NCI-H2171 treated with DMSO at 0.1 percent for 48 hours (cell line): ENCODE measurements around the gene CD52.

Source experiments
- DNase-seq: peaks from one replicate; lab custom pipeline; 2025; lab: John Stamatoyannopoulos, UW

The CD52 gene

GRCh38 chr1:26317612-26318337 lies at the start of gene CD52:
TSS of gene CD52 (plus strand) at chr1:26317958. CDS start at chr1:26318018, 60 bp downstream.
- no peak for DNase-seq

- no peak for DNase-seq
Measured at GRCh38 chr1:26268290-26269197, 49.2 kb upstream of the CD52 start.

- no peak for DNase-seq
Measured at GRCh38 chr1:26269198-26269550, 48.6 kb upstream of the CD52 start.

- no peak for DNase-seq
Measured at GRCh38 chr1:26274801-26275425, 42.8 kb upstream of the CD52 start.

GRCh38 chr1:26275580-26276431 lies 42.0 kb upstream of the CD52 start:
- DNase-seq = peak; percentile 50

GRCh38 chr1:26276432-26276838 lies 41.3 kb upstream of the CD52 start:
- no peak for DNase-seq

GRCh38 chr1:26277261-26277661 lies 40.5 kb upstream of the CD52 start:
- DNase-seq = no peak

- DNase-seq = no peak
Measured at GRCh38 chr1:26277719-26278118, 40.0 kb upstream of the CD52 start.

- DNase-seq = no peak
Measured at GRCh38 chr1:26278303-26278702, 39.5 kb upstream of the CD52 start.

GRCh38 chr1:26278724-26279455 lies 38.9 kb upstream of the CD52 start:
- no peak for DNase-seq

- peak; percentile 86 for DNase-seq
Measured at GRCh38 chr1:26279456-26280332, 38.1 kb upstream of the CD52 start, which contains the start of gene SH3BGRL3. TSS of gene SH3BGRL3 (plus strand) at chr1:26280086. CDS start at chr1:26280156, 70 bp downstream.

- DNase-seq = no peak
Measured at GRCh38 chr1:26280333-26281042, 37.3 kb upstream of the CD52 start.

- no peak for DNase-seq
Measured at GRCh38 chr1:26281091-26281958, 36.4 kb upstream of the CD52 start.

- DNase-seq = no peak
Measured at GRCh38 chr1:26281971-26282370, 35.8 kb upstream of the CD52 start.

GRCh38 chr1:26282401-26282918 lies 35.3 kb upstream of the CD52 start:
- DNase-seq = no peak

- no peak for DNase-seq
Measured at GRCh38 chr1:26283279-26283853, 34.4 kb upstream of the CD52 start.

- DNase-seq = no peak
Measured at GRCh38 chr1:26283871-26284596, 33.7 kb upstream of the CD52 start.
